Activated CD4-positive, alpha-beta T cell treated with anti-CD3 and anti-CD28 coated beads, Interleukin-2, Interleukin-6, amounts not matched to agents 100 ng/mL and 50 ng/mL, durations not matched to agents 16 hours and 8 hours (primary cell): ENCODE results near the gene CLEC4D.
"Not testable (repeated sequence)": the region's sequence is repeated elsewhere in the genome, so short reads cannot be mapped to it uniquely, and the experiment has no call there.

Experiments
- DNase-seq: peaks from one replicate; pipeline ENCODE4 v3.0.0-alpha.2; 2020

Gene CLEC4D

DNA sequence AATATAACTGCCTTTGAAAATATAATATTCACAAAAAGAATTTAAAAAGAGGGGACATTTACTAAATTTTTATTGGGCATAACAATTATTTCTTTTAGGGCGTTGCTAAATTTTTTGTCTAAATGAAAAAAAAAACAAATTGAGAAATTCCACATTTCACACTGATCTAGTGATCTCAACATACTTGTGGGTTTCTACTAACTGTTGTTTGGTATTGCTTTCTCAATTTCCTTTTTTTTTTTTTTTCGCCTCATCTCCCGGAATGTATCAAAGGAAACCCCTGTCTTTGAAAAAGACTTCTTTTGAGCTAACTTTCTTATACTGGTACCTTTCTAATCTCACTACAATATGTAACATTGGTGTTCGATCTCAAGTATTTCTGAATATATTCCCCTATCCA, at the start of gene CLEC4D:
TSS of gene CLEC4D (plus strand) at position 248 of the 400 bp plus-strand sequence. CDS start 230 bp downstream, outside the sequence.
- no peak for DNase-seq

DNA sequence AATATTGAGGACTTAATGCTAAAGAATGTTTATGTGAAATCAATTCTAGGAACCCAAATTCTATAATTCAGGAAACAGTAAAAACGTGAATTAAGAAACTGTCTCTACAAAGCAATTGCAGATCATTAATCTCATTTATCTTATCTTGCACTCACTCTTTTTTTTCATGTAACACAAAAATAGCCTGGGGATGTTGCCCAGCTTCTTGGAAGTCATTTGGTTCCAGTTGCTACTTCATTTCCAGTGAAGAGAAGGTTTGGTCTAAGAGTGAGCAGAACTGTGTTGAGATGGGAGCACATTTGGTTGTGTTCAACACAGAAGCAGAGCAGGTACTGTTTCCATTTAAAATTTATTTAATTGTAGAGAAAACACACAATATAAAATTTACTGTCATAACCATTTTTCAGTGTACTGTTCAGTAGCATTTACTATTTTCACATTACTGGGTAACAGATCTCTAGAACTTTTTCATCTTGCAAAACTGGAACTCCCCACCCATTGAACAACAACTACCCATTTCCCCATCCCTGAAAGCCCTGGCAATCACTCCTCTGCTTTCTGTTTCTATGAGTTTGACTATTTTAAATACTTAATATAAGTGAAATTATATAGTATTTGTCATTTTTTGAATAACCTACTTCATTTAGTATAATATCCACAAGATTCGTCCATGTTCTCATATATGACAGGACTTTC, 47.9 kb upstream of the CLEC4D start:
- no peak for DNase-seq

- DNase-seq = no peak
These were observed 47.1 kb upstream of the CLEC4D start for GRCh38 chr12:8466241-8466640.

DNA sequence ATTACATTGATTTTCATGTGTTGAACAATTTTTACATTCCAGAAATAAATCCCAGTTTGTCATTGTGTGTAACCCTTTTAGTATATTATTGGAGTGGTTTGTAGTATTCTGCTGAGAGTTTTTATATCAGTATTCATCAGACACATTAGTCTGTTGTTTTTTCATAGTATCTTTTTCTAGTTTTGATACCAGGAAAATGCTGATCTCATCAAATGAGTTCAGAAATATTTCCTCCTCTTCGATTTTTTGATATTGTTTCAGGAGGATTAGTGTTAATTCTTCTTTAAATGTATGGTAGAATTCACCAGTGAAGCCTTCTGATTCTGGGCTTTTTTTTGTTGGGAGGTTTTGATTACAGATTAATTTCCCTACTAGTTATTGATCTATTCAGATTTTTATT, 42.2 kb upstream of the CLEC4D start:
- no peak for DNase-seq

DNA sequence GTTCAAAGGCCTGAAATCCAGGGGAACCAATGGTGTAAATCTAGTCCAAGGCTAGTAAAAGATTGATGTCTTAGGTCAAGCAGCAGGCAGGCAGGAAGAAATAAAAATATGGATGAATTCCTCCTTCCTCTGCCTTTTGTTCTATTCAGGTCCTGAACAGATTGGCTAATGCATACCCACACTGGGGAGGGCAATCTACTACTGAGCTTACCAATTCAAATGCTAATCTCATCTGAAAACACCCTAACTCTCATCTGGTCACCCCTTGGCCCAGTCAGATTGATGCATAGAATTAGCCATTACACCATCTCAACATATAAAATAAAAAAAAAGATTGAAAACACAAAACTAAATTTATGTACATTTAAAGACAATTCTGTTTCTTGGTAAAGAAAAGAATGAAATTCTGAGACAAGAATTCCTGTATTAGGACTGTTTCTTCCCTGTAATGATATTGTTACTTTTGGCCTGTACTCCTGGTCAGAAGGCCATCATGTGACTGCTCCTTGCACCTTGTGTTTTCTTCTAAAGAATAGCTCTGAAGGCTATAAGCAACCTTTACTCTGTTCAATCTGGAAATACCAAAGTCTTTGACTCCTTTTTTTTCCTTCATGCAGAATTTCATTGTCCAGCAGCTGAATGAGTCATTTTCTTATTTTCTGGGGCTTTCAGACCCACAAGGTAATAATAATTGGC, 37.6 kb upstream of the CLEC4D start:
- no peak for DNase-seq

GRCh38 chr12:8482571-8483061, 30.7 kb upstream of the CLEC4D start:
- no peak for DNase-seq

DNA sequence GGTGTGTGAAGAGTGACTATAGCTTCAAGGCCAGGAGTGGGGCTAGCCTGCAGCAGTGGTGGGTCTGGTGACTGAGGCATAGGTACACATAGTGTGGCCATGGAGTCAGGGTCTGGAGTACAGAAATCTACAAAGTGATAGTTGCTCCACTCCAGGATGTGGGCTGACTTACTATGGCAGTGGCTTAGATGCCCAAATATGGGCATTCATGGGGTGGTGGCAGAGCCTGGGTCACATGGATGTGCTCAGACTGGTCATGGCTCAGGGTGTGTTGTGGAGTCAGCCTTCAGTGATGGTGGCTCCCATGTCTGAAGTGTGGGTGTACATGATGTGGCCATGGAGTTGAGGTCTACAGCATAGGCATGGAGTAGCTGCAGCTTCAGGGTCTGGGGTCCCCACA, 30.2 kb upstream of the CLEC4D start:
- peak; percentile 3 for DNase-seq

- DNase-seq = no peak
These were observed 21.4 kb upstream of the CLEC4D start for GRCh38 chr12:8491646-8492530.

- DNase-seq = peak; percentile 85
These were observed 20.2 kb upstream of the CLEC4D start for GRCh38 chr12:8493084-8493483.

GRCh38 chr12:8495671-8496070, 17.6 kb upstream of the CLEC4D start:
- DNase-seq = not testable (repeated sequence)

DNA sequence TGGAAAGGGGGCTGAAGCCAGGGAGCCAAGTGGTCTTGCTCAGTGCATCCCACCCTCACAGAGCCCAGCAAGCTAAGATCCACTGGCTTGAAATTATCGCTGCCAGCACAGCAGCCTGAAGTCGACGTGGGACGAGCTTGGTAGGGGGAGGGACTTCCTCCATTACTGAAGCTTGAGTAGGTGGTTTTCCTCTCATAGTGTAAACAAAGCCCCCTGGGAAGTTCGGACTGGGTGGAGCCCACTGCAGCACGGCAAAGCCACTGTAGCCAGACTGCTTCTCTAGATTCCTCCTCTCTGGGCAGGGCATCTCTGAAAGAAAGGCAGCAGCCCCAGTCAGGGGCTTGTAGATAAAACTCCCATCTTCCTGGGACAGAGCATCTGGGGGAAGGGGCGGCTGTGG, 17.2 kb upstream of the CLEC4D start:
- not testable (repeated sequence) for DNase-seq

GRCh38 chr12:8499616-8500015, 13.7 kb upstream of the CLEC4D start:
- no peak for DNase-seq

- no peak for DNase-seq
These were observed 11.6 kb upstream of the CLEC4D start for GRCh38 chr12:8501720-8502119.

DNA sequence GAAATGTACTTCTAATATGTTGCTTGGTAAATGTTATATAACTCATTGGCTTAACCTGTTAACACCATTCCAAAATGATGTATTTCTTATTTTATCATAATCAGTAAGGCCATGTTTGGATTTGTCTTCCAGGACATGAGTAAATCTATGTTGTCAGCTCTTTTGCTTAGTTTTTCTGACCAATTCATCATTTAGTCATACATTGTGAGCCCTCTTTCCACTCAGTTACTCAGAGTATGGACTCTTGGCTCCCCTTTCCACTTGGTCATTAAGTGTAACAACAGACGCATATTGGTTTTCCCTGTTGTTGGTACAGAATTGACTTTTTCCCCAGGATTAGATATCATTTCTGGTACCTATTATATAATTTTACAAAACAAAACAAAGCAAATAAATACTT, 9.0 kb upstream of the CLEC4D start:
- DNase-seq = no peak

- DNase-seq = no peak
These were observed 5.7 kb upstream of the CLEC4D start for GRCh38 chr12:8507596-8507995.

DNA sequence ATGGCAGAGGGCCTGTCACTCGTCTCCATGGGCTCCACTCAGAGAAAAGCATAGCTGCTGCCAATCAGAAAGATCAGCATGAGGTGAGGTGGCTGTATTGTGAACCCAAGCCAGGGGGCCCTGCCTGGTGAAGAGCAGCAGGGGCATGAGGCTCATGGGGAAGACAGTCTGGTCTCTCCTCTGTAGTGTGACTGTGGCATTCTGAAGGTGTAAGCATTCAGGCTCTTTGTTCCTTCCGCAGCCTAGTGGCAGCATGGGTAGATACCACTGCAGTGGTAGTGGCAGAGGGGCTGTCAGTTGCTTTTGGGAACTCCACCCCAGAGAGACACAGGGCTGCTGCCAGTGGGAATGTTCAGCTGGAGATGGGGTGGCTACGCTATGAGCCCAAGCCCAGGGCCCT, 5.1 kb upstream of the CLEC4D start:
- no peak for DNase-seq

- DNase-seq = no peak
These were observed 4.1 kb upstream of the CLEC4D start for GRCh38 chr12:8508910-8509841.

GRCh38 chr12:8517971-8518370, 4.7 kb downstream of the CLEC4D start:
- DNase-seq = no peak

DNA sequence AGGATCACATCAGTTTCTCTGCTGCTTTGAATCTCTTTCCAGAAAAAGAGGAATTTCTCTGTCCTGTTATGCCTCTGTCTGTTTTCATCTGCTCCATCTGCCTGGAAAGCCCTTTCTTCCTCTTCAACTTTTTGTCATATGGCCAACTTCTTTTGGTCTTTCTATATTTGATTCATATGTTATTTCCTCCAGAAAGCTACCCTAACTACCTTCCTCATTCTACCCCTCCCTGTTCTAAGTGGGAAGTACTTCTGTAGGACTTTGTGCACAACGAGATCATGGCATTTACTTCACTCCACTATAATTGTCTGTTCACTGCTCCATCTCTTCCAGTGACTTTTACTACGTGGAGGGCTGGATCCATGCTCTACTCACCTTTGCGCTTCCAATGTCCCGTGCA, 5.9 kb downstream of the CLEC4D start:
- DNase-seq = no peak

DNA sequence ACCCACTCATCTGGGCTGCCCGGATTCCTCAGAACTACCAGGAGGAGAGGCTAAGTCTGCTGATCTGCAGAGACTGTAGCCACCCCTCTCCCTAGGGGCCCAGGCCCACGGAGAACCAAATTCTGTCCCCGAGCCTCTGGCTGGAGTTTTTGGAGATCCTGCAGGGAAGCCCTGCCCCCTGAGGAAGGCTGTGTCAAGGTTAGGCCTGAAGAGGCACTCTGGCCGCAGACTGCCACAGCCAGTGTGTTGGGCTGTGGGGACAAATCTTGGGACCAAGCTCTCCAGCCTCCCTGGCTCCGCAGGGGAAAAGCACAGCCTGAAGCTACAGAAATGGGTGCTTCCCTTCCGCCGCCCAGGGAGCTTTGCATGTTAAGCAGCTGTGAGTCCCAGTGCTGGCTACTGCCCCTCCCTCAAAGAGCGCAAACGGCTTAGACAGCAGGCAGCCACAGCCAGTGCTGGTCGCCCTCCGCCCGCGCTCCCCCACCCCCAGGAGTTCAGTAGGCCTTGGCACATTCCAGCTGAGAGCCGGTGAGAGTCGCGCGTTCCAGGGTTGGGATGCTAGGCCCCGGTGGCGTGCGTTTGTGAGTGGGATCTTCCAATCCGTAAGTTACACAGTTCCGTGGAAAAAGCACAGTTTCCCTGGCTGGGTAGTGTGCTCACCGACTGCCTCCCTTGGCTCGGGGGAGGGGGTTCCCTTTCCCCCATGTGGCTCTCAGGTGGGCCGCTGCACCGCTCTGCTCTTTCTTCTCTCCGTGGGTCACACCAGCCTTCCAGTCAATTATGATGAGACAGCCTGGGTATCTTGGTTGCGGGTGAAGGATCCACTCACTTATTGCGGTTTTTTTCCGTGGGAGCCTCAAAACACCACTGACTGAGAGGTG, 14.2 kb downstream of the CLEC4D start:
- no peak for DNase-seq

DNA sequence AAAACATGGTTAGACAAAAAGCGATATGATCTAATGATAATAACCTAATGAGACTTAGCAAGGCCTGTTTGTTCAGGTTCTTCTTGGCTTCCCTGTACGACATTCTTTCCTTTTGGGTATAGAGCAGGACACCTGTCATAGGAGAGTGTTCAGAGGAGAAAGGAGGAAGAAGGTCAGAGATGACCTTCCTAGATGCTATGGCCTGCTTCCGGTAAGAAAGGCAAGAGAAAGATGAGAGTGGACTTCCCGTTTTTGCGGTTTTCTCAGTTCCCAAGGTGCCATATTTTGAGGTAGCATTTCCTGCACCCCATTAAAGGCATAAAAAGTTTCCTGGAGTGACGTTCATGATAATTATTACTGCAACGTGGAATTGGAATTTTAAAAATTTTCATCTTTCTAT, 18.7 kb downstream of the CLEC4D start:
- no peak for DNase-seq
